HTERT RPE-1 (cell line): ENCODE measurements around the gene OOSP2.
"Not testable (repeated sequence)": the region's sequence is repeated elsewhere in the genome, so short reads cannot be mapped to it uniquely, and the experiment has no call there.

Experiments used
- in situ Hi-C: fragments of 300-500 bp; cut with MboI; formaldehyde crosslinking; loops from 4 replicates; pipeline ENCODE4 v1.14.3; 2020; ENCODE audit warnings: low sequenced_read_pairs

OOSP2 gene

GRCh38 chr11:60040109-60040508 is at the start of gene OOSP2:
TSS of gene OOSP2 (plus strand) at chr11:60040409. CDS start at chr11:60040460, 51 bp downstream.
- in situ Hi-C loops = no loop called here

GRCh38 chr11:59990421-59990820 is 49.8 kb upstream of the OOSP2 start:
- in situ Hi-C loops = no loop called here

- in situ Hi-C loops = no loop called here
These were observed 47.8 kb upstream of the OOSP2 start for GRCh38 chr11:59992425-59992824.

GRCh38 chr11:59997800-59998199 is 42.4 kb upstream of the OOSP2 start:
- in situ Hi-C loops = no loop called here

- in situ Hi-C loops = no loop called here
These were observed 40.5 kb upstream of the OOSP2 start for GRCh38 chr11:59999691-60000090.

- in situ Hi-C loops = no loop called here
These were observed 36.5 kb upstream of the OOSP2 start for GRCh38 chr11:60003729-60004128.

GRCh38 chr11:60005360-60005759 is 34.8 kb upstream of the OOSP2 start:
- in situ Hi-C loops = no loop called here

GRCh38 chr11:60016881-60017280 is 23.3 kb upstream of the OOSP2 start, which contains the start of gene OOSP4B:
TSS of gene OOSP4B (plus strand) at chr11:60017181.
- in situ Hi-C loops = no loop called here

- in situ Hi-C loops = no loop called here
These were observed 22.2 kb upstream of the OOSP2 start for GRCh38 chr11:60018058-60018457.

GRCh38 chr11:60020376-60020775 is 19.8 kb upstream of the OOSP2 start:
- in situ Hi-C loops = not testable (repeated sequence)

- in situ Hi-C loops = no loop called here
These were observed 11.1 kb upstream of the OOSP2 start for GRCh38 chr11:60029015-60029632.

GRCh38 chr11:60050422-60050821 is 10.2 kb downstream of the OOSP2 start:
- in situ Hi-C loops = not testable (repeated sequence)

GRCh38 chr11:60050839-60051238 is 10.6 kb downstream of the OOSP2 start:
- in situ Hi-C loops = not testable (repeated sequence)

GRCh38 chr11:60056349-60056969 is 16.2 kb downstream of the OOSP2 start, which contains the start of gene MS4A3:
TSS of gene MS4A3 (plus strand) at chr11:60056665. CDS start at chr11:60061161, 4,496 bp downstream.
- in situ Hi-C loops = no loop called here

GRCh38 chr11:60059052-60059451 is 18.8 kb downstream of the OOSP2 start:
- in situ Hi-C loops = no loop called here

- in situ Hi-C loops = no loop called here
These were observed 19.5 kb downstream of the OOSP2 start for GRCh38 chr11:60059521-60060240.

- in situ Hi-C loops = no loop called here
These were observed 23.9 kb downstream of the OOSP2 start for GRCh38 chr11:60064111-60064510.

GRCh38 chr11:60065801-60066200 is 25.6 kb downstream of the OOSP2 start:
- in situ Hi-C loops = no loop called here

GRCh38 chr11:60069450-60069849 is 29.2 kb downstream of the OOSP2 start:
- in situ Hi-C loops = no loop called here

- in situ Hi-C loops = not testable (repeated sequence)
These were observed 31.4 kb downstream of the OOSP2 start for GRCh38 chr11:60071644-60072043.

GRCh38 chr11:60077216-60077817 is 37.1 kb downstream of the OOSP2 start:
- in situ Hi-C loops = no loop called here
